Transverse colon (tissue), 4 donors: ENCODE results near the gene USP28. TPM values are rescaled to one million over a fixed set of nuclear protein-coding genes. Genes with fewer than 3 reads are reported as not detected.
"Not testable (repeated sequence)": the region's sequence is repeated elsewhere in the genome, so short reads cannot be mapped to it uniquely, and the experiment has no call there.

ENCODE experiments used
- DNase-seq: peaks from one replicate; pipeline ENCODE4 v3.0.0-alpha.2; 2019
- H3K27ac ChIP-seq, 4 donors: fragments of 200-600 bp; sonication (generic); 2 replicates each; pipeline ENCODE4 v1.5.1; 2016 to 2018; ENCODE audit warnings: inconsistent platforms in 4 of 4
- H3K27me3 ChIP-seq: fragments of 200-600 bp; sonication (generic); 2 replicates; pipeline ENCODE4 v1.5.1; 2017; ENCODE audit warnings: inconsistent platforms
- H3K36me3 ChIP-seq, 4 donors: fragments of 200-600 bp; sonication (generic); 2 replicates each; pipeline ENCODE4 v1.5.1; 2017 to 2019; ENCODE audit warnings: inconsistent platforms in 4 of 4
- H3K4me1 ChIP-seq, 4 donors: fragments of 200-600 bp; sonication (generic); 2 replicates each; pipeline ENCODE4 v1.5.1; 2017 to 2020; ENCODE audit warnings: inconsistent platforms in 4 of 4
- H3K4me3 ChIP-seq, 4 donors: fragments of 200-600 bp; sonication (generic); 1 replicate in 1 of 4; 2 replicates in 3 of 4; pipeline versions ENCODE4 v1.5.1 to v1.6.1; 2017 to 2019; ENCODE audit warnings: inconsistent platforms in 4 of 4
- H3K9me3 ChIP-seq, 2 donors: fragments of 200-600 bp; sonication (generic); 2 replicates each; pipeline ENCODE4 v1.5.1; 2017 to 2019; ENCODE audit warnings: inconsistent platforms in 2 of 2
- EP300 ChIP-seq: sonication (generic); formaldehyde crosslinking; IDR thresholded peaks from one replicate; pipeline ENCODE4 v1.6.1; 2017; ENCODE audit warnings: antibody characterized with exemption, low read depth
- POLR2A ChIP-seq: fragments of 450-650 bp; IDR thresholded peaks from one replicate; pipeline ENCODE4 v1.6.1; 2016; ENCODE audit warnings: antibody characterized with exemption, mild to moderate bottlenecking, moderate library complexity
- POLR2AphosphoS5 ChIP-seq, 3 donors: sonication (generic); formaldehyde crosslinking; IDR thresholded peaks; one replicate each; pipeline ENCODE4 v1.6.1; 2016; ENCODE audit warnings: antibody characterized with exemption in 3 of 3
- WGBS, 2 donors: methylation state at CpG; one replicate each; pipeline ENCODE4 v1.1.5; 2018; ENCODE audit warnings: low coverage in 1 of 2; 5-methylcytosine and 5-hydroxymethylcytosine counted together
- in situ Hi-C, 4 donors: fragments of 200-750 bp; cut with MboI; loops; one replicate each; pipeline versions ENCODE4 v1.15.0 to v1.15.1; 2017; ENCODE audit warnings: low sequenced_read_pairs in 3 of 4, low pct_ligation_motif_present in 1 of 4, low pct_unique_long_range_greater_than_20kb in 1 of 4
- intact Hi-C: fragments of 100-400 bp; cut with DNase I; formaldehyde crosslinking; loops from one replicate; pipeline ENCODE4 v1.15.1; 2023; ENCODE audit warnings: low total_unique reads
- total RNA-seq, 4 donors: library from RNA; depleted of rRNA; stranded (reverse); fragments of >200 nt; gene quantifications; one replicate each; pipeline ENCODE4 v1.1.0, GENCODE V29; 2016
- TF ChIP-seq, protein P1 (sequence below), 5 experiments: fragments of 200-600 bp in 3 of 5; fragments of 450-650 bp in 2 of 5; sonication (generic) in 3 of 5; IDR thresholded peaks; 1 replicate in 2 of 5; 2 replicates in 3 of 5; pipeline ENCODE4 v1.5.1; 2016 to 2017; ENCODE audit warnings: antibody characterized with exemption in 5 of 5, inconsistent platforms in 3 of 5, mild to moderate bottlenecking in 2 of 5, moderate library complexity in 1 of 5

Gene USP28
- total RNA-seq, 4 donors from 2014 or later = 10.1 to 28.3 (median 19.0) TPM

DNA sequence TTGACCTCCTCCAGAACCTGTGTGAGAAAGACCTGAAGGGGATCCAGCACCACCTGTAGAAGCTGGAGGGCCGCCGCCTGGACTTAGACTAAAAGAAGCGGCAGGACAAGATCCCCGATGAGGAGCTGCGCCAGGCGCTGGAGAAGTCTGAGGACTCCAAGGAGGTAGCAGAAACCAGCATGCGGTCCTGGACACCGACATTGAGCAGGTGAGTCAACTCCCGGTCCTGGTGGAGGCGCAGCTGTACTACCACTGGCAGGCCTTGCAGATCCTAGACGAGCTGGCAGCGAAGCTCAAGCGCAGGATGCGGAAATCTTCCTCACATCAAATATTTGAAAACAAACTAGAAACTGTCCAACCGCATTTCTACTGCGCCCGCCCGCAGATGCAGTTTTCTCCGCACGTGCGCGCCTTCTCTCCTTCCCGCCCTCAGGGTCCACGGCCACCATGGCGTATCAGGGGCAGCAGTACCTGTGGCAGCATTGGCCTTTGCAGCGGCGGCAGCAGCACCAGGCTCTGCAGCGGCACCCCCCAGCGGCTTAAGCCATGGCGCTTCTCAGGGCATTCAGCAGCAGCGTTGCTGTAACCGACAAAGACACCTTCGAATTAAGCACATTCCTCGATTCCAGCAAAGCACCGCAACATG is 85.6 kb downstream of the USP28 start:
- Histone ChIP-seq H3K36me3 (no peaks in the 10 kb centered on the region), H3K4me1 (no peaks in the 10 kb centered on the region), H3K27ac (no peak overlapping the region), H3K27me3 (peaks cover 5% of the 10 kb centered on the region), H3K4me3 (no peak overlapping the region), H3K9me3 (no peaks in the 10 kb centered on the region)
- 92% methylated on average over 35 of the region's 35 CpGs; no CpG with 5 or more reads in 1 of the 2 donors for WGBS, 2 donors
- no peak for DNase-seq
- in situ Hi-C loops = loop anchor here in 1 of 4 donors (10.0 kb wide), 1 partner anchor 485 kb away; no protein-coding TSS in a partner anchor
- TF ChIP-seq POLR2A = no peak
- TF ChIP-seq POLR2AphosphoS5 (IDR thresholded peaks at IDR 0.05) = no peak
- TF ChIP-seq, protein P1, sequence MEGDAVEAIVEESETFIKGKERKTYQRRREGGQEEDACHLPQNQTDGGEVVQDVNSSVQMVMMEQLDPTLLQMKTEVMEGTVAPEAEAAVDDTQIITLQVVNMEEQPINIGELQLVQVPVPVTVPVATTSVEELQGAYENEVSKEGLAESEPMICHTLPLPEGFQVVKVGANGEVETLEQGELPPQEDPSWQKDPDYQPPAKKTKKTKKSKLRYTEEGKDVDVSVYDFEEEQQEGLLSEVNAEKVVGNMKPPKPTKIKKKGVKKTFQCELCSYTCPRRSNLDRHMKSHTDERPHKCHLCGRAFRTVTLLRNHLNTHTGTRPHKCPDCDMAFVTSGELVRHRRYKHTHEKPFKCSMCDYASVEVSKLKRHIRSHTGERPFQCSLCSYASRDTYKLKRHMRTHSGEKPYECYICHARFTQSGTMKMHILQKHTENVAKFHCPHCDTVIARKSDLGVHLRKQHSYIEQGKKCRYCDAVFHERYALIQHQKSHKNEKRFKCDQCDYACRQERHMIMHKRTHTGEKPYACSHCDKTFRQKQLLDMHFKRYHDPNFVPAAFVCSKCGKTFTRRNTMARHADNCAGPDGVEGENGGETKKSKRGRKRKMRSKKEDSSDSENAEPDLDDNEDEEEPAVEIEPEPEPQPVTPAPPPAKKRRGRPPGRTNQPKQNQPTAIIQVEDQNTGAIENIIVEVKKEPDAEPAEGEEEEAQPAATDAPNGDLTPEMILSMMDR (IDR thresholded peaks at IDR 0.05) = no peak
- TF ChIP-seq EP300 = no peak
- intact Hi-C loops = no loop called here

DNA sequence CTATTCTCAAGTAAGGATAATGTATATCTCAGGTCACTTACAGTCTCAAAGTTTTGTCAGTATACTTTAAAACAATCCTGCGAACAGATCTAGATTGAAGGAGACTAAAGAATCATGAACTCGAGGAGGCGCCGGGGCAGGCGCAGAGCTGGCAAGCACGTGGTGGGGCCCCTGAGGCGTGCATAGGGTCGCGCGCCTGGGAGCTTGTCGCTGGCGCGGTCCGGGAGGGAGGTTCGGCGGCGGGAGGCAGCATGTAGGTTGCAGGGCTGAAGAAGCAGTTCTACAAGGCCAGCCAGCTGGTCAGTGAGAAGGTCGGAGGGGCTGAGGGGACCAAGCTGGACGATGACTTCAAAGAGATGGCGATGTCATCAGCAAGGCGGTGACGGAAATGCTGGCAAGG is 86.4 kb downstream of the USP28 start:
- H3K27me3 ChIP-seq, H3K4me3 ChIP-seq, in situ Hi-C loops, intact Hi-C loops, H3K27ac ChIP-seq, H3K36me3 ChIP-seq, DNase-seq, H3K9me3 ChIP-seq, H3K4me1 ChIP-seq: not testable (repeated sequence)
- 91% methylated on average over 22 of the region's 22 CpGs; no CpG with 5 or more reads in 1 of the 2 donors for WGBS, 2 donors

DNA sequence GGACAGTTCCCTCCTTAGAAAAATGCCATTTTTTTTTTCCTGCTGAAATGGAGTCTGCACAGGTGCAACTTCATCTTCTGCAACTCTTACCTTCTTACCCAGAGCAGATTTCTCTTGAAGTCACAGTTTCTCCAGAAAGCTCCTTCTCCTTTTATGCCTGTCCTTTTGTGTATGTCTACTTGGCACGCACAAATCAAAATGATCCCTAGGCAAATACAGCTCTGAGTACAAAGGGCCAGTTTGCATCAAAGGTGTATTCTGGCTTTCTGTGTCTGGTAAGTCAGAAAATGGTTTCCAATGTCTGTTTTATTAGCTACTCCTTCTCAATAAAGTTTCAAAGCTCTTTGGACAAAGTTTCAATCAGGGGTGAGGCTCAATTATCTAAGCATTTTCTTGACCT is 93.2 kb downstream of the USP28 start:
- no peak for DNase-seq
- no peaks in the 10 kb centered on the region for H3K36me3 ChIP-seq
- H3K27ac ChIP-seq = no peak overlapping the region
- WGBS, 2 donors = 40 to 53% methylated on average over 1 of the region's 1 CpG
- no peaks in the 10 kb centered on the region for H3K4me1 ChIP-seq
- in situ Hi-C loops (no loop called here), intact Hi-C loops (no loop called here)
- no peaks in the 10 kb centered on the region for H3K27me3 ChIP-seq
- H3K4me3 ChIP-seq = no peak overlapping the region
- no peaks in the 10 kb centered on the region for H3K9me3 ChIP-seq
- TF ChIP-seq POLR2AphosphoS5 (IDR thresholded peaks at IDR 0.05) = no peak
- no peak for TF ChIP-seq EP300
- no peak for TF ChIP-seq POLR2A
- TF ChIP-seq, protein P1 (IDR thresholded peaks at IDR 0.05) = no peak

DNA sequence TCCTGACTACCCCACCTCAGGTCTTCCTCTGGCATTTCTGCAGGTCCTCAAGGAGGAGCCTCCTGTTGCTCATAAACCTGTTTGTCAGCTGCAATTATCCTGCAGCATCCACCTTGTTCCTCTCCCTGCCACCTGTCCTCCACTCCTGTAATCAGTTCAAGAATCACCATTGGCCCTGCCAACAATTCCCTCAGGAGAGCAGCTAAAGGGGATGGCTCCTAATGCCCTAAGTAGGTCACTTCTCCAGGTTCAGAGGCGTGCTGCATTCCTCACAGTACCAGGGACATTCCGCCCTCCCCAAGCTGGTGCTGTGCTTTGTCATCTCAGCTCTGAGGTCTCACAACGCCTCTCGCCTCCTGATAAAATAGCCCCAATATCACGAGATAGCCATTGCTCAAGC is 93.7 kb downstream of the USP28 start:
- in situ Hi-C loops = no loop called here
- DNase-seq = no peak
- no peaks in the 10 kb centered on the region for H3K4me1 ChIP-seq
- no peaks in the 10 kb centered on the region for H3K36me3 ChIP-seq
- no peaks in the 10 kb centered on the region for H3K27me3 ChIP-seq
- intact Hi-C loops = no loop called here
- TF ChIP-seq POLR2AphosphoS5 (IDR thresholded peaks at IDR 0.05) (no peak), POLR2A (no peak), EP300 (no peak)
- TF ChIP-seq, protein P1 (IDR thresholded peaks at IDR 0.05) = no peak
- no peaks in the 10 kb centered on the region for H3K9me3 ChIP-seq
- 61% methylated on average over 5 of the region's 5 CpGs; no CpG with 5 or more reads in 1 of the 2 donors for WGBS, 2 donors
- H3K27ac ChIP-seq = no peak overlapping the region
- no peak overlapping the region for H3K4me3 ChIP-seq

DNA sequence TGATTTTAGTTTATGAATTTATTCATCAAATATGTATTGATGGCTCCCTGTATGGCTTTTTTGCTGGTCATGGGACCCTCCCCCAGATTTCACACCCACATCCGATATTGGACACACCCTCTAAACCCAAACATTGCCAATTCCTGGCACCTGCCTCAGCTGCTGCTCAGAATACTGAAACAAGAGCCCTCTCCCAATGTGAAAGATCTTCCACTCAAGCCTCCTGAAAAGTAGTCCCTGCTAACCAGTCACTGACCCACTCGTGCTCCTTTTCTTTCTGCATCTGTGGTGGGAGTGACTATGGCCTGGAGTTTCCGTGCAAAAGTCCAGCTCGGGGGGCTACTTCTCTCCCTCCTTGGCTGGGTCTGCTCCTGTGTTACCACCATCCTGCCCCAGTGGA is 95.9 kb downstream of the USP28 start, which contains the start of gene CLDN25:
Gene CLDN25 (plus strand): TSS at position 301 of the 400 bp plus-strand sequence. CDS start 0 bp downstream, at position 301.
- no peaks in the 10 kb centered on the region for H3K27me3 ChIP-seq
- 43 to 76% methylated on average over 1 to 4 of the region's 4 CpGs for WGBS, 2 donors
- intact Hi-C loops (no loop called here), in situ Hi-C loops (no loop called here)
- H3K4me3 ChIP-seq = no peak within 1 kb of the TSS
- H3K9me3 ChIP-seq = no peaks in the 10 kb centered on the region
- no peak for DNase-seq
- TF ChIP-seq POLR2A (no peak), EP300 (no peak), POLR2AphosphoS5 (IDR thresholded peaks at IDR 0.05) (no peak)
- TF ChIP-seq, protein P1 (IDR thresholded peaks at IDR 0.05) = no peak
- no peaks in the 10 kb centered on the region for H3K4me1 ChIP-seq
- H3K27ac ChIP-seq = no peak within 1 kb of the TSS
- no peaks in the 10 kb centered on the region for H3K36me3 ChIP-seq
